GM23338 (cell line): Measurements from ENCODE around the gene WASL. TPM values are rescaled to one million over a fixed set of nuclear protein-coding genes. Genes with fewer than 3 reads are reported as not detected.

Source experiments
- ATAC-seq: fragments of 200-7000 bp; cut with Tn5 transposase; 3 replicates; pipeline ENCODE4 v1.9.1; 2020
- DNase-seq: peaks from one replicate; pipeline ENCODE4 v3.0.0-alpha.2; 2015; ENCODE audit warnings: low spot score
- H2AFZ ChIP-seq: fragments of 200-600 bp; sonication (generic); 2 replicates; pipeline ENCODE4 v1.8.0; 2016; ENCODE audit warnings: antibody characterized with exemption, mild to moderate bottlenecking, moderate library complexity
- H3F3A ChIP-seq: fragments of 200-600 bp; sonication (generic); replicated peaks from 2 replicates; pipeline ENCODE4 v1.8.0; 2017; ENCODE audit warnings: antibody characterized with exemption, mixed run types, low read depth
- H3K27ac ChIP-seq: fragments of 200-600 bp; sonication (generic); 2 replicates; pipeline ENCODE4 v1.6.1; 2016; ENCODE audit warnings: low read depth
- H3K27me3 ChIP-seq: fragments of 200-600 bp; sonication (generic); 2 replicates; pipeline ENCODE4 v1.8.0; 2016; ENCODE audit warnings: mild to moderate bottlenecking, mixed run types, moderate library complexity; ENCODE audit not compliant: insufficient read depth
- H3K36me3 ChIP-seq: fragments of 200-600 bp; sonication (generic); 2 replicates; pipeline ENCODE4 v1.8.0; 2016; ENCODE audit warnings: mild to moderate bottlenecking; ENCODE audit not compliant: insufficient read depth
- H3K4me1 ChIP-seq: fragments of 200-600 bp; sonication (generic); 2 replicates; pipeline ENCODE4 v1.8.0; 2016; ENCODE audit warnings: mild to moderate bottlenecking, moderate library complexity; ENCODE audit not compliant: insufficient read depth
- H3K4me2 ChIP-seq: fragments of 200-600 bp; sonication (generic); 2 replicates; pipeline ENCODE4 v1.7.1; 2017; ENCODE audit warnings: mixed run types
- H3K4me3 ChIP-seq: fragments of 200-600 bp; sonication (generic); 2 replicates; pipeline ENCODE4 v1.6.1; 2016; ENCODE audit warnings: mixed run types
- H3K79me2 ChIP-seq: fragments of 200-600 bp; sonication (generic); replicated peaks from 2 replicates; pipeline ENCODE4 v1.8.0; 2017; ENCODE audit warnings: mild to moderate bottlenecking; ENCODE audit not compliant: insufficient read depth
- H3K9me2 ChIP-seq: fragments of 200-600 bp; sonication (generic); 2 replicates; pipeline ENCODE4 v1.8.0; 2017; ENCODE audit not compliant: insufficient read depth
- H4K20me1 ChIP-seq: fragments of 200-600 bp; sonication (generic); replicated peaks from 2 replicates; pipeline ENCODE4 v1.8.0; 2017; ENCODE audit warnings: mild to moderate bottlenecking; ENCODE audit not compliant: insufficient read depth
- H3K27ac Mint-ChIP-seq: 2 replicates; pipeline ENCODE4 v1.8.0; 2020; ENCODE audit warnings: inconsistent platforms, mild to moderate bottlenecking, moderate library complexity, mixed read lengths
- H3K27me3 Mint-ChIP-seq: 3 replicates; pipeline ENCODE4 v1.8.0; 2022; ENCODE audit warnings: low read depth, mild to moderate bottlenecking, moderate library complexity, mixed read lengths, inconsistent platforms; ENCODE audit not compliant: insufficient read depth, poor library complexity
- H3K36me3 Mint-ChIP-seq: 3 replicates; pipeline ENCODE4 v1.8.0; 2021; ENCODE audit warnings: low read depth, mild to moderate bottlenecking, inconsistent platforms, moderate library complexity, mixed read lengths
- H3K4me1 Mint-ChIP-seq: 3 replicates; pipeline ENCODE4 v1.8.0; 2020; ENCODE audit warnings: mild to moderate bottlenecking, inconsistent platforms, mixed read lengths
- H3K4me3 Mint-ChIP-seq: 3 replicates; pipeline ENCODE4 v1.8.0; 2021; ENCODE audit warnings: moderate library complexity, mild to moderate bottlenecking, inconsistent platforms, mixed read lengths
- H3K9me3 Mint-ChIP-seq: 3 replicates; pipeline ENCODE4 v1.8.0; 2020; ENCODE audit warnings: moderate library complexity, mild to moderate bottlenecking, inconsistent platforms, mixed read lengths
- CREB1 ChIP-seq: fragments of 250-450 bp; sonication (Bioruptor Pico); IDR thresholded peaks from 2 replicates; pipeline ENCODE4 v1.5.0; 2020; ENCODE audit warnings: low read depth, mild to moderate bottlenecking, moderate library complexity
- EZH2phosphoT487 ChIP-seq: fragments of 200-600 bp; sonication (generic); IDR thresholded peaks from one replicate; pipeline ENCODE4 v1.8.1; 2018; ENCODE audit warnings: antibody characterized with exemption; ENCODE audit not compliant: unreplicated experiment
- NANOG ChIP-seq: IDR thresholded peaks from 2 replicates; pipeline ENCODE4 v1.6.1; 2016; ENCODE audit warnings: antibody characterized with exemption, borderline replicate concordance
- POLR2AphosphoS5 ChIP-seq: IDR thresholded peaks from 2 replicates; pipeline ENCODE4 v1.6.1; 2016; ENCODE audit warnings: antibody characterized with exemption, low read depth
- STAT1 ChIP-seq: IDR thresholded peaks from one replicate; pipeline ENCODE4 v1.6.1; 2016; ENCODE audit warnings: antibody characterized with exemption; ENCODE audit not compliant: unreplicated experiment
- ZNF114 ChIP-seq: fragments of 250-450 bp; sonication (Bioruptor Pico); IDR thresholded peaks from 2 replicates; pipeline ENCODE4 v1.5.0; 2020; ENCODE audit warnings: mild to moderate bottlenecking, moderate library complexity
- ZNF331 ChIP-seq: fragments of 250-450 bp; sonication (Bioruptor Pico); IDR thresholded peaks from 2 replicates; pipeline ENCODE4 v1.5.0; 2020; ENCODE audit warnings: low read depth, mild to moderate bottlenecking, moderate library complexity
- ZNF462 ChIP-seq: fragments of 250-450 bp; sonication (Bioruptor Pico); IDR thresholded peaks from 2 replicates; pipeline ENCODE4 v1.5.0; 2020; ENCODE audit warnings: mild to moderate bottlenecking, moderate library complexity
- polyA plus RNA-seq: library from polyadenylated mRNA; unstranded; fragments of >200 nt; fragmentation: Nextera tagmentation; extraction: Ambion mirVana; gene quantifications from 2 replicates; pipeline ENCODE4 v1.2.1, GENCODE V29; 2016
- total RNA-seq: library from RNA; depleted of rRNA; stranded (reverse); fragments of >200 nt; shearing (Covaris generic); gene quantifications from 2 replicates; pipeline ENCODE4 v1.2.3, GENCODE V29; 2014
- TF ChIP-seq, protein P1 (sequence below), 2 experiments: fragments of 200-600 bp in 1 of 2; sonication (generic) in 1 of 2; conservative IDR thresholded peaks; 2 replicates each; pipeline versions ENCODE4 v1.5.1 to v1.6.1; 2016 to 2017; ENCODE audit warnings: antibody characterized with exemption in 2 of 2, low read depth in 2 of 2, mild to moderate bottlenecking in 2 of 2, moderate library complexity in 1 of 2
- TF ChIP-seq, protein P2 (sequence below): IDR thresholded peaks from 2 replicates; pipeline ENCODE4 v1.6.1; 2016; ENCODE audit warnings: antibody characterized with exemption
- TF ChIP-seq, protein P3 (sequence below): IDR thresholded peaks from one replicate; pipeline ENCODE4 v1.6.1; 2018; ENCODE audit warnings: antibody characterized with exemption; ENCODE audit not compliant: unreplicated experiment

Gene WASL
- total and polyA plus RNA-seq, 2 experiments from 2014 or later = 36.4 to 45.3 TPM

- no peak for ATAC-seq
- no peak overlapping the region for H3K4me3 Mint-ChIP-seq
- H3K4me1 ChIP-seq = peaks cover 17% of the 10 kb centered on the region; the same call in 1 of the 2 replicates
- DNase-seq = no peak
- no peaks in the 10 kb centered on the region for H3K27me3 ChIP-seq
- TF ChIP-seq EZH2phosphoT487 (no peak), ZNF114 (no peak), ZNF331 (CRISPR knock-in tag) (no peak), NANOG (no peak), CREB1 (no peak), ZNF462 (CRISPR knock-in tag) (no peak), POLR2AphosphoS5 (no peak), STAT1 (no peak)
- TF ChIP-seq, protein P1, sequence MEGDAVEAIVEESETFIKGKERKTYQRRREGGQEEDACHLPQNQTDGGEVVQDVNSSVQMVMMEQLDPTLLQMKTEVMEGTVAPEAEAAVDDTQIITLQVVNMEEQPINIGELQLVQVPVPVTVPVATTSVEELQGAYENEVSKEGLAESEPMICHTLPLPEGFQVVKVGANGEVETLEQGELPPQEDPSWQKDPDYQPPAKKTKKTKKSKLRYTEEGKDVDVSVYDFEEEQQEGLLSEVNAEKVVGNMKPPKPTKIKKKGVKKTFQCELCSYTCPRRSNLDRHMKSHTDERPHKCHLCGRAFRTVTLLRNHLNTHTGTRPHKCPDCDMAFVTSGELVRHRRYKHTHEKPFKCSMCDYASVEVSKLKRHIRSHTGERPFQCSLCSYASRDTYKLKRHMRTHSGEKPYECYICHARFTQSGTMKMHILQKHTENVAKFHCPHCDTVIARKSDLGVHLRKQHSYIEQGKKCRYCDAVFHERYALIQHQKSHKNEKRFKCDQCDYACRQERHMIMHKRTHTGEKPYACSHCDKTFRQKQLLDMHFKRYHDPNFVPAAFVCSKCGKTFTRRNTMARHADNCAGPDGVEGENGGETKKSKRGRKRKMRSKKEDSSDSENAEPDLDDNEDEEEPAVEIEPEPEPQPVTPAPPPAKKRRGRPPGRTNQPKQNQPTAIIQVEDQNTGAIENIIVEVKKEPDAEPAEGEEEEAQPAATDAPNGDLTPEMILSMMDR (conservative IDR thresholded peaks at IDR 0.05; ENCODE audit: low read depth in 2 of 2) = no peak
- TF ChIP-seq, protein P2, sequence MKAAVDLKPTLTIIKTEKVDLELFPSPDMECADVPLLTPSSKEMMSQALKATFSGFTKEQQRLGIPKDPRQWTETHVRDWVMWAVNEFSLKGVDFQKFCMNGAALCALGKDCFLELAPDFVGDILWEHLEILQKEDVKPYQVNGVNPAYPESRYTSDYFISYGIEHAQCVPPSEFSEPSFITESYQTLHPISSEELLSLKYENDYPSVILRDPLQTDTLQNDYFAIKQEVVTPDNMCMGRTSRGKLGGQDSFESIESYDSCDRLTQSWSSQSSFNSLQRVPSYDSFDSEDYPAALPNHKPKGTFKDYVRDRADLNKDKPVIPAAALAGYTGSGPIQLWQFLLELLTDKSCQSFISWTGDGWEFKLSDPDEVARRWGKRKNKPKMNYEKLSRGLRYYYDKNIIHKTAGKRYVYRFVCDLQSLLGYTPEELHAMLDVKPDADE = no peak
- TF ChIP-seq, protein P3, sequence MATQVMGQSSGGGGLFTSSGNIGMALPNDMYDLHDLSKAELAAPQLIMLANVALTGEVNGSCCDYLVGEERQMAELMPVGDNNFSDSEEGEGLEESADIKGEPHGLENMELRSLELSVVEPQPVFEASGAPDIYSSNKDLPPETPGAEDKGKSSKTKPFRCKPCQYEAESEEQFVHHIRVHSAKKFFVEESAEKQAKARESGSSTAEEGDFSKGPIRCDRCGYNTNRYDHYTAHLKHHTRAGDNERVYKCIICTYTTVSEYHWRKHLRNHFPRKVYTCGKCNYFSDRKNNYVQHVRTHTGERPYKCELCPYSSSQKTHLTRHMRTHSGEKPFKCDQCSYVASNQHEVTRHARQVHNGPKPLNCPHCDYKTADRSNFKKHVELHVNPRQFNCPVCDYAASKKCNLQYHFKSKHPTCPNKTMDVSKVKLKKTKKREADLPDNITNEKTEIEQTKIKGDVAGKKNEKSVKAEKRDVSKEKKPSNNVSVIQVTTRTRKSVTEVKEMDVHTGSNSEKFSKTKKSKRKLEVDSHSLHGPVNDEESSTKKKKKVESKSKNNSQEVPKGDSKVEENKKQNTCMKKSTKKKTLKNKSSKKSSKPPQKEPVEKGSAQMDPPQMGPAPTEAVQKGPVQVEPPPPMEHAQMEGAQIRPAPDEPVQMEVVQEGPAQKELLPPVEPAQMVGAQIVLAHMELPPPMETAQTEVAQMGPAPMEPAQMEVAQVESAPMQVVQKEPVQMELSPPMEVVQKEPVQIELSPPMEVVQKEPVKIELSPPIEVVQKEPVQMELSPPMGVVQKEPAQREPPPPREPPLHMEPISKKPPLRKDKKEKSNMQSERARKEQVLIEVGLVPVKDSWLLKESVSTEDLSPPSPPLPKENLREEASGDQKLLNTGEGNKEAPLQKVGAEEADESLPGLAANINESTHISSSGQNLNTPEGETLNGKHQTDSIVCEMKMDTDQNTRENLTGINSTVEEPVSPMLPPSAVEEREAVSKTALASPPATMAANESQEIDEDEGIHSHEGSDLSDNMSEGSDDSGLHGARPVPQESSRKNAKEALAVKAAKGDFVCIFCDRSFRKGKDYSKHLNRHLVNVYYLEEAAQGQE = no peak
- H3K79me2 ChIP-seq = no peaks in the 10 kb centered on the region
- no peak overlapping the region for H3K4me2 ChIP-seq
- no peak overlapping the region for H3K27ac ChIP-seq
- peak overlapping the region; percentile 78 for H2AFZ ChIP-seq
- peaks cover 22% of the 10 kb centered on the region for H3K4me1 Mint-ChIP-seq
- no peaks in the 10 kb centered on the region for H3K9me3 Mint-ChIP-seq
- no peak overlapping the region for H3K4me3 ChIP-seq
- no peaks in the 10 kb centered on the region for H3K36me3 ChIP-seq
- no peaks in the 10 kb centered on the region; the same call in 2 of the 3 replicates for H3K36me3 Mint-ChIP-seq
- H3K27me3 Mint-ChIP-seq = peaks cover 6% of the 10 kb centered on the region
- peaks cover 5% of the 10 kb centered on the region for H3K9me2 ChIP-seq
- H4K20me1 ChIP-seq = no peaks in the 10 kb centered on the region
- no peaks in the 10 kb centered on the region for H3F3A ChIP-seq
- no peak overlapping the region for H3K27ac Mint-ChIP-seq
Observed at GRCh38 chr7:123663200-123663599, 85.6 kb downstream of the WASL start.
